Activated gamma-delta T cell (primary cell): Measurements from ENCODE around the gene ZNF474.

Source experiments
- DNase-seq: peaks from one replicate; lab custom pipeline; 2025; lab: John Stamatoyannopoulos, UW

Gene ZNF474

DNA sequence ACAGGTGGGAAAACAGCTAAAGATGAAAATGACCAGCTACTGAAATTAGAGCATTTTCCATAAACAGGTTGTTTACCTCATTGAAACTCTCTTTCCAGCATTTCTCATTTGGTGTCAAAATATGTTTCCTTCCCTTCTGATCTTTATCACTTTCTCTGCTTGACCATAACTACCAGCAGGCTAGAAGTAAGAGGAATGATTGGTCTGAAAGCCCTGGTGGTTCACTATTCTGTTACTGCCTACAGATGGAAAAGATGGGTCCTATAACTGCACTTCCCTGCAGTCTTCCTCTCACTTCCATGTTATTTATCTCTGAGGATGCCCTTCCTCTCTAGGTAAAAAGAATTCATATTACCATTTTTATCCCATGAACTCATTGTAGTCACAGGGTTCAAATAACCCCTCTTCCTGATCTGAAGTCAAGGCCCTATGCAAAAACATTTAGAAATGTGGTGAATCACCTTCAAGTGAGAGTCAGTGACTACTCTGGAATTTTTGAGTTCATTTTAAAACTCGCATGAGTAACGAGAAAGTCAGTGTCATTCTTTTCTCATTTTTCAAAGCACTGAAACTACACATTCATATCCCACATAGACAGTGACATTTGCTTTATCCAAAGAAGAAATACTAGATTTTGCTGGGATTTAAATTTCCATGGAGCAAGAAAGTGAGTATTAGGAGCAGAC is 51.7 kb downstream of the ZNF474 start:
- no peak for DNase-seq

DNA sequence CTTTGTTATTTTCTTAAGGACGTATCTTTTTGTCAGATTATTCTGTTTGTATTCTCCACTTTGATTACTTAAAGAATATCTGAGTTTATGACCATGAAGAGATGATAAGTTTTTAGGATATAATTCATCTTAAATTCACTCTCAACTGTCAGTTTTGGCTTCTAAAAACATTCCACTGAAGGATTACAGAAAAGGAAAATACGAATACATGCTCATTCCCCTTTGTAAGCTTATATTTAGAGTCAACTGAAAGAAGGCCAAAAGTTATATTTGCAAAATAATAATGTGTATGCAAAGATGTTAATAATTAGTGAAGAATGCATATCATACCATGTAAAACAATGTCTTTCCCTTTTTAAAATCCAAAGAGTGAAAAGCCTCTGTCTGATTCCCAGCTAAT is 52.5 kb downstream of the ZNF474 start:
- no peak for DNase-seq

DNA sequence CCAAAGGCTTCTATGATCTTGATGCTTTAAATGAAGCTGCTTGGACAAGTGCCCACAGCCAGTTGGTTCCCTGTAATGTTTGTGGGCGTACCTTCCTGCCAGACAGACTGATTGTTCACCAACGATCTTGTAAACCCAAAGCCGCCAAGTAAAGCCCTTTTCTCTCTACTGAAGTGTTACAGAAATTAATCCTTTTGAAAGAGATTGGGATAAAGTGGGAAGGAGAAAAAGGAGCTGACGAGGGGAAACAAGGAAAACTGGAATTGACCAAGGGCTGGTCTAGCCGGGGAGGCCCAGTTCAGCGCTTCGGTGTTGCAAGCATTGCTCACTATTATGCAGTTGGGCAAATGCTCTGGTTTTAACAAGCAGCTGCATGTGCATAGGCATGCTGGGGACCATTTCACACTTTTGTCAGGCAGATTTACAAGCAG is 53.2 kb downstream of the ZNF474 start:
- DNase-seq: no peak

DNA sequence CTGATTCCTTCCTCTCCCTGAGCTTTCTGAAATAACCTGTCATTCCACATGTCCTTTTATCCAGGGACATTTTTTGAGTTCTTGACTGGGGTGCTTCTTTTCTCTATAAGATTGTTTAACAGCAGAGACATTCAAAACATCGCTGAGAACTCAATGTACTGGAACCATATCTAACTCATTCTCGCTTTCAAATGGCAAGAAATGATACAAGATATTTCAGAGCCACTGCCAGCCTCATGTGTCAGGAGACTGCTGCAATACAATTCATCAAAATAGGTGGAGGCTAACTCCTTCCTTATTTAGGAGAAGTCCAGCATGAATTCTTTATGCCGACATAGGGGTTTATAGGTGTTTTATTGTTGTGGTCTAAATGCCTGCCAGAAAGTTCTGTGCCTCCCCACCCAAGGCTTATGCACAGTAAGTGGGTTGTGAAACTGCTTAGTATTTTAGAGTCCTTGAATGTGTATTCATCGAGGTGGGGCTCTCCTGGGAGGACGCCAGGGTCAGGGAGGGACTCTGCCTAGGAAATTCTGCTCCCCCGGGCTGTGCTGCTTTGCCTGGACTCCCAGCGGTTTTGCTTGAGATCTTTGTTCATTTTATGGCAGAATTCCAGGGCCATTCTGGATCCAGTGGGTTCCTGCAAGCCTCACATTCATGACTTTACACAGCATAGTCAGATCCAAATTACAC is 53.9 kb downstream of the ZNF474 start:
- no peak for DNase-seq

DNA sequence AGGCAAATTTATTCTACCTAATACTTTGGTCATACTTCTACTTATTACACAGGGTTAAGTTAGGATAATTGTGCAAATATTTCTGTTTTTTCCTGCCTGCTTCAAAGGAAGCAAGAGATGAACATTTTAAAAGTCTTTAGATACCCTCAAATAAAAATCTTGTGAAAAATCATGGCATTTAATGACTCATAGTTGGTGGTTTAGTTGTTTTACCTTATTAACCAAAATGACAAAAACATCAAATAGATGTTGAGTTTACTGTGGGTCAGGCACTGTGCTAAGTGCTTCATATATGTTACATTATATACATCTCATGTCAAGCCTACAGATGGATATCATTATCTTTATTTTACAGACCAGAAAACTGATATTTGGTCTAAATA is 54.4 kb downstream of the ZNF474 start:
- no peak for DNase-seq

DNA sequence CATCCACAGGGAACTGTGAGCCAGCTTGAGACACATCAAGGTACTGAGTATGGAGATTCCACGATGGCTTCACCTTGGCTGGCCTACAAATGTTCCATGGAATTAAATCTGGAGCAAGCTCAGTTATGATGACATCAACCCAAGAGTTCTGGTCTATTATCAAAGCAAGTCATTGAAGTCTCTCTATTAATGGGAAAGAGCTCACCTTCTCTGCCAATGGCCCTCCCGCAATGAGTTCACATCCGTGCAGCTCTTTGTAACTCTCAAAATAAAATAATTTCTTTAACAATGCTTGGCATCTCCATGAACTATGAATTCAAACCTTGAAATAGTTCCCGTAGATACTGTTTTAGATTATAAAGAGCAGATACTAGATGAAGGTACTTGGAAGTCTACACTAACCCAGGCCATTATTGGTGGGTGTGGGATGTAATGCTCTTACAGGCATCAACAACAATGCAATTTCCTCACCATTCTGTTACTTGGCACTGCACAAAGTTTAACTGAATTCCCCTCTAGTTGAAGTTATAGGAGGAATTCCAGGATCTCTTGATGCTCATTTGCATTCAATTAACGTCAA is 55.4 kb downstream of the ZNF474 start:
- DNase-seq: no peak

DNA sequence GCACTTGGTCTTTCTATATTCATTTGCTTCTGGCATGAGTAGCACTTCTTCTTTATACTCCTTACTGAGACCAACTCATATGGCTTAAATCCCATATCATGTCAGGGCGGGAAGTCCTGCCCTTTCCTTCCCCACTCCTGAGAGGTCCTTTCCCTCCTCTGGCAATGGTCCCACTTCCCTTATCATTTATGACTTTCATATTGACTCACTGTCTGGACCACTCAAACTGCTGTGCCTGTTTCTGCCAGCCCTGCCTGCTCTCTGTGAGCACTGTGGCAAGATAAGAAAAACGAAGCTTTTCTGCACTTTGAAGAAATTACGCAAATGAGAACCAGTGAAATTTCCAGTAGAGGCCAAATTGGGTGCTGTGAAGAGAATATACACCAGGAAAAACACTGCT is 58.1 kb downstream of the ZNF474 start:
- DNase-seq: no peak

DNA sequence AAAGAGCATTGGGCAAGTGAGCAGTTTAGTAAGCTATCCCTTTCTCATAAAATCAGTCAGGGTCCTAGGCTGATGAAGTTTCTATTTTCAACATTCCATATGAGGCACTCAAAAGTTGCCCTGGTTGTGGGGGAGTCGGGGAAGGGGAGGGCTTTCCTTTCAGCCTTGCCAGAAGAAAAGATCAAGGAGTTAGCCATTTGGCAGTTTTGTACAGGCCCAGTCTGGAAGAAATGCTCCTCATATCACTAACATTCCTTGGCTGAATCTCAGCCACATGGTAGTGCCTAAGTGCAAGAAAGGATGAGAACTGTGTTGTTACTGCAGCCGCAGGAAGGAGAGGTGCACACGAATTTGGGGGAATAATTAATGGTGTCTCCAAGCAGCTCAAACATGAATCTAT is 60.8 kb downstream of the ZNF474 start:
- DNase-seq: no peak

DNA sequence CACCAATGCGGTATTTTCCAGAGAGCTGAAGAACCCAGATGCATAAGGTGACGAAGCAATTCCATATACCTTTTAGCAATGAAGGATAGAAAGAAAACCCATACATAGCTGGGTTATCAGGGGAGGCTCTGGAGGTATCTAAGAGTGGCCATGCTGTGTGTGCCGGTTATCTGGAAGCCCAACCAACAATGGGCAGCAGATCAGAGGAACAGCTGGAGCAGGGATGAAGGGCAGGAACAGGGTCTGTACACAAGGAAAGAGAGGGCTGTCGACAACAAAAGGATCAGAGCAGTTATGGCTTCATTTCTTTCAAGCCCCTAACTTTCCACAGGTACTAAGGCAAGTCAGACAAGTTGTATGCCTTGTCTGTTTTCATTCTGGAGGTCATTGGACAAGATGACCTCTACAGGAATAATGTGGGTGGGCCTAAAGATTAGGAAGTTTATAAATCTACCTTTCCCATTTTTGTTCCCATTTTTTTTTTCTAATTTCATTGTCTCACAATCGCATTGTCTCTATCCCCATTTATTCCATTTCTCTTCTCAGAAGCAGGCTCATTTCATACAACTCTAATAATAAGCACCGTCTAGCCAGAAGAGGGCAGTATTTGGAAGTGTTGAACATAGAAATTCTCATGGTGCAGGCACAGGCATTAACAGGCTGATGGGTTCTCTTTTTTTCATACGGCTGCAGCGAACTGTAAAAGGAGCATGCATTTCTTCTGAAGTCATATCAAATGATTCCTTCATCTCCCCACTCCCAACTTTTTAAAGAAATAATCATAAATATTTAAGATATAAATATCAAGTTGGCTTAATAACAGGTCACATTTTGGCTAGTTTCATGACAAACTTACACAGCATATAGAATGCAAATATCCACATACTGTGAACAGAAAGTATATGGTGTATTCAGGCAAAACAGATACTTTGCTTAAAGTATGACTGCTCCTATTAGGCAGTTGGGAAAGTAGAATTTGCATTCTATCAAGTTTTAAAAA is 63.5 kb downstream of the ZNF474 start:
- DNase-seq: no peak

DNA sequence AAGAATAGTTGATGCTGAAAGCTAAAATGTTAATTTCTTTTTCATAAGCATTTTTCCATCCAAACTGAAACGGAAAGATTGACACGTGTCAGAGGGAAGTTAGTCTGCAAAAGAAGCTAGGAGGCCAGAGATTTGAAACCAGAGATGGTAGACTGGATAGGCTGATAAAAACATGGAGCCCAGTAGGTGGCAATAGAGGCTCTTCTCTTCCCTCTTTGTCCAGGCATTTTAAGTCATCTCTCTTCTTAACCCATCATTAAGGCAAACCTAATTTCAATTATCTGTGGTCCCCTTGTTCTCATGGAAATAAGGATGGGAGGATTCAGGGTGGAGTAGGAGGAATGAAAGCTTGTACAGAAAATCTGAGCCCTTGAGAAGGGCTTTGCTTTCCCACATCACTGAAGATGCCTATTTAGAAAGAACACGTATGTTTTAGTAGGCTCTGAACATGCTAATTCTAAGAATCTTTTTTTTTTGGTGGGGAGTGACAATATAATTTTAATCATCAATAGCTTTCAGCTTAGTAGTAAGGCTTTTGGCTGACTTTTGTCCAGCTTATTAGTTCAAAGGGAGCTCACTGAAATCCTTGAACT is 66.6 kb downstream of the ZNF474 start:
- DNase-seq: no peak

DNA sequence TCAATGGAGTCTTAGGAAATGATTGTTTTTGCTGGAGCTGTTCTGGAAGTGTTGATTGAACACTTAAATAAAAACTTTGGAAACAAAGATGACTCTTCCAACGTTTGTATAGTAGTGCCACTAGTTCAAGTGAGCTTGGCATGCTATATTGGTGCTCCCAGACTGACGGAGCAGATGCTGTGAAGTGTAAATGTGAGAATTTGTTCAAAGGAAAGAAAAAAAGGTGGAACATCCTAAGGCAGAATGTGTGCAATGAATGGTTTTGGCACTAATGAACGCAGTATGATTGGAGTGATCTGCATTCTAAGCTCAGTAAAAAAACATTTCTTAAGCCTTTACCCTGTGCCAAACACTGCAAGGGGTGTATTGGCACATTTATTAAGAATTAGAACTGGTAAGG is 69.8 kb downstream of the ZNF474 start:
- DNase-seq: no peak

DNA sequence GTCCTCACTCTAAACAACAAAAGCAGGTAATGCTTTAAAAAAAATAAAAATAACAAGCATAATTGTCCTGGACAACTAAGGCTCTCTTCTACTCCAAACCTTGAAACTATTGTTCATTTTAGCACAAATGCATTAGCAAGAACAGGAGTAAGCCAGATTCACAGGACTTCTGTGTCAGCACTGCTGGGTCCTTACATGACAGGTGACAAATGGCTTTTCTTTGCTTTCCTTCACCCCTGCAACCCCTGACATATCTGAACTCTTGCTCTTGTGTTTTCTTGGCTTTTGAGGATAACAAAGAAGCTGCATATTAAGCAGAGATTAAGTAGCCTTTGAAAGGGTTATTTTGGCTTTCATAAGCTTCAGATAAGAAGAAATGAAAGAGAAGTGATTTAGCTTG is 71.1 kb downstream of the ZNF474 start:
- no peak for DNase-seq

DNA sequence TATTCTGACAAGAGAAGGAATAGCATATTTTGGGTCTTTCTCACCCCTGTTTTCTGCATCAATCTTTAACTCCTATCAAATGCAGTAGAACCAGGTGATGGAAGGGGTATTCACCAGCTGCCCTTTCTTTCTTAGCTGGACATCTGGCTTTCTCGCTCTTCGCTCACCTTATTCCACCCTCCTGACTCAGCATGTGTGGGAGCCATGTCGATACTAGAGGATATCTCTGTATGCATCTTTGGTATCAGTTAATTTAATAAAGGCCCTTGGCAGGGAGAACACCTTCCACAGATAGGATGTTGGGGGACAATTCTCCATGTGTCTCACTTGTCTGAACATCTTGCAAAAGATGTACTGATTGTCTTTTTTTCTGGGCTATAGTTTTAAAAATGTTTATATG is 71.5 kb downstream of the ZNF474 start:
- no peak for DNase-seq

DNA sequence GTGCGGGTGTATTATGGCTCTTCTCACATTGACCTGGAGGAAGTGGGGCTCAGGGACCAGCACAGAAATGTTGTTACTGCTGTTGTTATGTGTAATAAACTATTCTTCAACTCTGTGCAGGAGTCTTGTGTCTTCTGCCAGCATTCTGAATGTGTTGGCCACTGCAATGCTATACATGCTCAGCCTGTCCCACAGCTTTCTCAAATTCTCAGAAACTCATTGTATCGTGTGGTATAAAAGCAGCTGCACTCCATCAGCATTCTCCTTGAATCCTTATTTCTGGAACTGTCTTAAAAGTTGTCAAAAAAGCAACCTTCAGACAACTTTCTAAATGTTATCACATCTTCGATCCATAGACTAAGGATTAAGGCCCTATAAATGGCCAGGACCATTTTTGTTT is 72.0 kb downstream of the ZNF474 start:
- no peak for DNase-seq

DNA sequence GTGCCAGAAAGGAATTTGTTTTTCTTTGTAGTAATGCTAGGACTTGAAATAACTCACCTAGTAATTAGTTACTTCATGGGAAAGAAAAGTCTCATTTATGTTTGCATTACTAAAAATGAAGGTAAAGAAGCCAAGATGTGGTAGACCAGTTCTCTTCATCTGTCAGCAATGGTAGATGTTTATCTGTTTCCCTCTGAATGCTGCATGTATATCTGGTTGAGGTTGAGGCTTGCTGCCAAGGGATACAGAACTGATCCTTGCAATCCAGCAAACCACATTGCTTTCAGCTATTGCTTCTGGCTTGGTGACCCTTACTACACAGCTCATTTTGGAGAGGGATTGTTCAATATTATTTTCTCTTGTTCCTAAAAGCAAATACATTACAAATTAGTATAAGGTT is 73.6 kb downstream of the ZNF474 start:
- DNase-seq: no peak
